HG03521 (cell line): Measurements from ENCODE around the gene OR4A15.

Source experiments
- ATAC-seq: cut with Tn5 transposase; IDR thresholded peaks from one replicate; pipeline ENCODE4 v1.9.1; 2021; ENCODE audit warnings: mild to moderate bottlenecking, moderate library complexity; ENCODE audit not compliant: unreplicated experiment

The OR4A15 gene

GRCh38 chr11:55367674-55368073, at the start of gene OR4A15:
TSS of gene OR4A15 (plus strand) at chr11:55367974. CDS start at chr11:55367974, 0 bp downstream.
- ATAC-seq: no peak

DNA sequence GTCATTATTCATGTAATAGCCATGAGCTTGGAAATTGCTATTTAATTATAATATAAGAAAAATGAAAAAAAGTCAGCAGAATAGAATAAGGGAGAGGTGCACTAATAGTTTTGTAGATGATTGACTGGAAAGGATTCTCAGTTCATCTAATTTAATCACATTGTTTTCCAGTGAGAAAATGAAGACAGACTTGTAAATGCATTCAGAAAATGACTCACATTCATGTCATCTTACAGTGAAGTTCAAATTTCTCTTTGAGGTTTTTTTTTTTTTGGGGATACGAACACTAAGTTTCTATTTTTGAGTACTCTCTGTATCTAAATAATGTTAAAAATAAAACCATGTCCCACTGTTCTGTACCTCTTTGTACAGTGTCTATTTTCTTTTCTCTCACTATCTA, 43.3 kb upstream of the OR4A15 start:
- ATAC-seq: no peak

- no peak for ATAC-seq
These were observed 24.9 kb upstream of the OR4A15 start, which contains the start of gene OR4A16 for GRCh38 chr11:55342901-55343300. TSS of gene OR4A16 (plus strand) at chr11:55343201. CDS start at chr11:55343201, 0 bp downstream.

GRCh38 chr11:55345306-55345705, 22.5 kb upstream of the OR4A15 start:
- no peak for ATAC-seq

- no peak for ATAC-seq
These were observed 18.7 kb upstream of the OR4A15 start for GRCh38 chr11:55349032-55349431.

- ATAC-seq: no peak
These were observed 10.1 kb upstream of the OR4A15 start for GRCh38 chr11:55357560-55358184.

- ATAC-seq: no peak
These were observed 33.2 kb downstream of the OR4A15 start for GRCh38 chr11:55401011-55401410.
